Thoracic aorta (tissue), 2 donors: ENCODE measurements around the gene TUB. TPM values are rescaled to one million over a fixed set of nuclear protein-coding genes. Genes with fewer than 3 reads are reported as not detected.

ENCODE experiments used
- ATAC-seq: fragments of 150-250 bp; one replicate; pipeline ENCODE4 v1.8.0; 2017; ENCODE audit warnings: low read depth; ENCODE audit not compliant: insufficient number of reproducible peaks, low FRiP score
- DNase-seq: peaks from one replicate; pipeline ENCODE4 v3.0.0-alpha.2; 2020; ENCODE audit warnings: low spot score
- H3K27ac ChIP-seq, 2 donors: fragments of 200-600 bp; sonication (generic); 1 replicate in 1 of 2; 2 replicates in 1 of 2; pipeline ENCODE4 v1.5.1; 2016; ENCODE audit warnings: mild to moderate bottlenecking in 2 of 2, moderate library complexity in 2 of 2
- H3K27me3 ChIP-seq: fragments of 200-600 bp; sonication (generic); replicated peaks from 2 replicates; pipeline ENCODE4 v1.6.0; 2016; ENCODE audit warnings: mild to moderate bottlenecking; ENCODE audit not compliant: insufficient read depth
- H3K36me3 ChIP-seq: fragments of 200-600 bp; sonication (generic); one replicate; pipeline ENCODE4 v1.5.1; 2016
- H3K4me1 ChIP-seq, 2 donors: fragments of 200-600 bp; sonication (generic); 1 replicate in 1 of 2; 2 replicates in 1 of 2; pipeline versions ENCODE4 v1.5.1 to v1.6.0; 2016; ENCODE audit warnings: low read depth in 2 of 2, mild to moderate bottlenecking in 1 of 2; ENCODE audit not compliant: control insufficient read depth in 1 of 2
- H3K4me3 ChIP-seq: fragments of 200-600 bp; sonication (generic); 2 replicates; pipeline ENCODE4 v1.5.1; 2016; ENCODE audit warnings: mild to moderate bottlenecking
- H3K9me3 ChIP-seq: fragments of 200-600 bp; sonication (generic); 2 replicates; pipeline ENCODE4 v1.5.1; 2016
- CTCF ChIP-seq: fragments of 200-600 bp; sonication (generic); IDR thresholded peaks from one replicate; pipeline ENCODE4 v1.5.1; 2019; ENCODE audit warnings: antibody characterized with exemption
- total RNA-seq, 2 donors: library from RNA; depleted of rRNA; stranded (reverse); fragments of >200 nt; gene quantifications; one replicate each; pipeline versions ENCODE4 v1.1.0 to v1.2.3, GENCODE V29; 2016

Gene TUB
- total RNA-seq, 2 donors from 2014 or later: 6.9 to 8.9 TPM

DNA sequence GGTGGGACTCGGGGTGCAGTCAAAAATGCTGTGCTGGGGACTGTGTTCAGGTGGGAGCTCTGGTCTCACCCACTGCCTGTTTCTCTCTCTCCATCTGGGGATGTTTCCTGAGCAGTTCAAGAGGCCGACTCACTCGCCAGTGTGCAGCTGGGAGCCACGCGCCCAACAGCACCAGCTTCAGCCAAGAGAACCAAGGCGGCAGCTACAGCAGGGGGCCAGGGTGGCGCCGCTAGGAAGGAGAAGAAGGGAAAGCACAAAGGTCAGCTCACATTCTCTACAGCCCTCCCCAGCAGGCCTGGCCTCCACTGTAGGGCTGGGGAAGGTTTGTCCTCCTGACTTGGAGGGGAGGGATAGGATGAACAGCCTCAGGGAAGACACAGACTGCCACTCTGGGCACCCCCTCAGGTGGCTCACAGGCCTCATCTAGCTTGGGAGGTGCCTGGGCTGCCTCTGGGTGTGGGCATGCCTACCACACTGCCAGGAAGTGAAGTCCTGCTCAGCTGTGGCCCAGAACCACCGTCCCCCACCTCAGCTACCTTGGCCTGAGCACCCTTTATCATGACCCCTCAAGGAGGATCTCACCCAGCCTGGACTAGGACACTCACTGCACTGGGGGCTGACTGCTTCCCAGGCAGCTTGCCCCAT, 13.0 kb downstream of the TUB start:
- DNase-seq: no peak
- H3K9me3 ChIP-seq: no peaks in the 10 kb centered on the region
- no peak overlapping the region for H3K27ac ChIP-seq
- no peak for ATAC-seq
- H3K36me3 ChIP-seq: peaks cover 8% of the 10 kb centered on the region
- no peaks in the 10 kb centered on the region for H3K27me3 ChIP-seq
- peaks cover 0 to 8% of the 10 kb centered on the region in 2 donors for H3K4me1 ChIP-seq
- no peak for TF ChIP-seq CTCF
- H3K4me3 ChIP-seq: no peak overlapping the region

DNA sequence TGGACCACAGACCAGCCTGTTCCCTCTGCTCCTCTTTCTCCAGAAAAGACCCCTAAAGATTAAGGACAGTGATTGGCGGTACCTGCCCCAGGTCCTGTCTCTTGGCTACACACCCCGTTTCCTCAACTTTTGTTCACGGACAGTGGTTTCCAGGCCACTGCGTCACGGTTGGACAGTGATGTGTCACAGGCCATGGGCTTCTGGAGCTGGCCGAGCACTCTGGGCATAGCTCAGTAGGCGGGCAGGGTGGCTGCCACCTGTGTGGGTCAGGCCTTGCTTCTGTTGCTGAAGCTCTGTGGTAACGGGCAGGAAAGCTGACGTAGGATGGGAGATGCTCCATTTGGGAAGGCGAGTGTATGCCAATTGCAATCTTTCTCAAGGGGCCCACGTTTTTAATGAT, 13.6 kb downstream of the TUB start:
- no peak for DNase-seq
- no peaks in the 10 kb centered on the region for H3K9me3 ChIP-seq

DNA sequence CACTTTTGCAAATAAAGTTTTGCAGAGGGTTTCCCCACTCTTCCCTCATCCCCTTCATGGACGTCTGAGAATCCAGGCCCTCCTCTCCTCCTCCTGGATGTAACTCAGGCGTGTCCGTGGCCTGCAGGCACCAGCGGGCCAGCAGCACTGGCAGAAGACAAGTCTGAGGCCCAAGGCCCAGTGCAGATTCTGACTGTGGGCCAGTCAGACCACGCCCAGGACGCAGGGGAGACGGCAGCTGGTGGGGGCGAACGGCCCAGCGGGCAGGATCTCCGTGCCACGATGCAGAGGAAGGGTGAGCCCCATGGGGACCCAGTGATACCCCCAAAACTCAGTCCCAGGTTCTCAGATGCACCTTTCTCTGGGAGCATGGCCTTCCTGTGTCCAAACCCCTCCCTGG, 14.4 kb downstream of the TUB start:
- no peak for DNase-seq
- peaks cover 10% of the 10 kb centered on the region for H3K36me3 ChIP-seq
- H3K27me3 ChIP-seq: no peaks in the 10 kb centered on the region
- H3K9me3 ChIP-seq: no peaks in the 10 kb centered on the region
- no peak for ATAC-seq
- TF ChIP-seq CTCF: no peak
- peaks cover 0 to 8% of the 10 kb centered on the region in 2 donors for H3K4me1 ChIP-seq
- H3K4me3 ChIP-seq: no peak overlapping the region
- H3K27ac ChIP-seq: no peak overlapping the region

More for the DNA sequence above, 13.6 kb downstream of the TUB start:
- TF ChIP-seq CTCF: no peak
- Histone ChIP-seq H3K4me1 (peaks cover 0 to 8% of the 10 kb centered on the region in 2 donors), H3K27ac (no peak overlapping the region), H3K4me3 (no peak overlapping the region), H3K27me3 (no peaks in the 10 kb centered on the region), H3K36me3 (peaks cover 8% of the 10 kb centered on the region)
- no peak for ATAC-seq

GRCh38 chr11:8095806-8096522, 15.0 kb downstream of the TUB start:
- DNase-seq: no peak

More at GRCh38 chr11:8095806-8096522, 15.0 kb downstream of the TUB start:
- H3K4me1 ChIP-seq: peaks cover 0 to 8% of the 10 kb centered on the region in 2 donors
- peaks cover 10% of the 10 kb centered on the region for H3K36me3 ChIP-seq
- H3K9me3 ChIP-seq: no peaks in the 10 kb centered on the region
- no peak overlapping the region for H3K27ac ChIP-seq
- no peaks in the 10 kb centered on the region for H3K27me3 ChIP-seq
- TF ChIP-seq CTCF: no peak
- no peak for ATAC-seq
- H3K4me3 ChIP-seq: no peak overlapping the region
